Forelimb muscle (tissue), 1 donor: ENCODE results near the gene RABEPK. TPM values are rescaled to one million over a fixed set of nuclear protein-coding genes. Genes with fewer than 3 reads are reported as not detected.
"Not testable (repeated sequence)": the region's sequence is repeated elsewhere in the genome, so short reads cannot be mapped to it uniquely, and the experiment has no call there.

Experiments used
- DNase-seq: peaks from one replicate; pipeline ENCODE4 v3.0.0-alpha.2; 2013; ENCODE audit warnings: low read depth
- polyA plus RNA-seq: library from polyadenylated mRNA; unstranded; fragments of 120-200 nt; gene quantifications from one replicate; pipeline ENCODE4 v1.2.1, GENCODE V29; 2013; ENCODE audit not compliant: insufficient read length

RABEPK gene
- polyA plus RNA-seq, 1 donor, result 15.4 TPM

GRCh38 chr9:125243792-125244260, 43.5 kb downstream of the RABEPK start:
- no peak for DNase-seq

- DNase-seq, result no peak
Measured at GRCh38 chr9:125246261-125246667, 45.9 kb downstream of the RABEPK start.

- no peak for DNase-seq
Measured at GRCh38 chr9:125254231-125254630, 53.9 kb downstream of the RABEPK start.

GRCh38 chr9:125255781-125256391, 55.5 kb downstream of the RABEPK start:
- no peak for DNase-seq

- no peak for DNase-seq
Measured at GRCh38 chr9:125258160-125258785, 57.9 kb downstream of the RABEPK start.

- DNase-seq, result no peak
Measured at GRCh38 chr9:125258832-125259534, 58.6 kb downstream of the RABEPK start.

GRCh38 chr9:125260561-125260960, 60.2 kb downstream of the RABEPK start:
- DNase-seq, result no peak

GRCh38 chr9:125261501-125262293, 61.4 kb downstream of the RABEPK start, which contains the start of gene GAPVD1:
Gene GAPVD1 (plus strand): TSS chr9:125261826. CDS start chr9:125298922, 37,096 bp downstream.
- peak; percentile 74 for DNase-seq

GRCh38 chr9:125262294-125262991, 62.1 kb downstream of the RABEPK start:
- DNase-seq, result no peak

GRCh38 chr9:125264068-125264467, 63.7 kb downstream of the RABEPK start:
- DNase-seq, result not testable (repeated sequence)

- DNase-seq, result no peak
Measured at GRCh38 chr9:125268394-125269013, 68.2 kb downstream of the RABEPK start.

- DNase-seq, result no peak
Measured at GRCh38 chr9:125269014-125269397, 68.7 kb downstream of the RABEPK start.

- DNase-seq, result no peak
Measured at GRCh38 chr9:125271081-125271480, 70.7 kb downstream of the RABEPK start.

GRCh38 chr9:125272697-125273096, 72.4 kb downstream of the RABEPK start:
- no peak for DNase-seq

- DNase-seq, result no peak
Measured at GRCh38 chr9:125276771-125277170, 76.4 kb downstream of the RABEPK start.

- DNase-seq, result no peak
Measured at GRCh38 chr9:125277411-125277810, 77.1 kb downstream of the RABEPK start.

- no peak for DNase-seq
Measured at GRCh38 chr9:125280945-125281344, 80.6 kb downstream of the RABEPK start.
